Cortex of kidney (tissue), 1 donor: Measurements from ENCODE around the gene LASP1NB.

Experiments
- DNase-seq: peaks from one replicate; lab custom pipeline; 2025; lab: John Stamatoyannopoulos, UW

Gene LASP1NB

DNA sequence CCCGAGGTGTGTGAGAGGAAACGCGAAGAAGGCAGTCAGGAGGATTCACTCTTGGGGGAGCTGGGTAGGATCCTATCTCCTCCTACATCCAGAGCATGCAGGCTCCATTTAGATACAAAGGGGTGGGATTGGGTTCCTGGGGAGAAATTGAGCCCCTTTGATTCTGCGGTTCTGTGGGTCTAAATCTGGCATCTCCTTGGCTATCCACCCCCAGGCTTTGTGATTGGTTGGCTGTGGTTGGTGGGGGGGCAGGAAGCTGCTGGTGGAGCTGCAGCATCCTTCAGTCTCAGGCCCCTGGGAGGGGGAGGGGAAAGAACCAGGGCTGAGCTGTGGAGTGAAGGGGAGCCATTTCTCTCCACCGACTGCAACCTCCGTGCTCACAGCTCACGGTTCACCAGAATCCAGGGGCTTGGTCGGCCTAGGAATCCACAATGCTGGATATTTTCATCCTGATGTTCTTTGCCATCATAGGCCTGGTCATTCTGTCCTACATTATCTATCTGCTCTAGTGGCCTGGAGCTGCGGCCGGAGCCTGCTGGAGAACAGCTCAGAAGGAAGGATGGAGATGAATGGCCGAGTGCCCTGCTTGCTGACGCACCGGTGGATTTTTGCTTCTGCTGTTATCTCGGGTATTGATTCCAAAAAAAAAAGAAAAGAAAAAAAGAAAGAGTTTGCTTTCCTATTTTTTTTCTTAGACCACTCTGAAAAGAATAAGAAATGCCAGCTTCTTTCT is at the start of gene LASP1NB:
LASP1NB (plus strand) TSS at position 352 of the 733 bp plus-strand sequence.
- no peak for DNase-seq

DNA sequence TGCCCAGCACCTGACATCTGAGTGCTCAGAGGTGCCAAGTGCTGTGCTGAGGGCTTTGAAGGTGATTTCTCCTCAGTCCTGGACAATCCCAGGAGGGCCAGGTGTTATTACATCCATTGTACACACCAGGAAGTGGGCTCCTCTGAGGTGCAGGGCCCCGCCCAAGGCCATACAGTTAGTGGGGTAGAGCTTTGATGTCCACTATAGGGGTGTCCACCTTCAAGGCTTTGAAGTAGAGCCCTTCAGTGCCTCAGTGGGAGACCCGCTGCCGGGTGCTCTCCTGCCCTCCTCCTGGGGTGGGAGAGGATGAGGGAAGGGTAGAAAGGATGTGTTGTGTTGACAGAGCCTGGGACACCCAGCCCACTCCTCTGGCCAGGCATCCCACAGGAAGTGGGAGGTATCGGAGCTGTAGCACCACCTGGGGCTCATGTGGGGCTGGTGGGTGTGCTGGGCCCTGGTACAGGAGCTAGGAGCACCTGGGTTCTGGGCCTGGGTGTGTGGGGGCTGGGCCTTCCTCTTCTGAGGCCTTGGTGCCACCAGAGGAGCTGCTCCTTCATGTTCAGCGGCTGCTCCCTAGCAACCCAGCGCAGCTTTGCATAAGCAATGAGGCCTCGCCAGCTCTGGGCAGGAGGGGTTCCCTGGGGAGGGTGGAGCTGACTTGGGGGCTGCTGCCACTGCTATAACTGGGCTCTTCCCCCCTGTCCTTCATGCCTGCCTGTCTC is 48.1 kb upstream of the LASP1NB start:
- DNase-seq, result no peak

DNA sequence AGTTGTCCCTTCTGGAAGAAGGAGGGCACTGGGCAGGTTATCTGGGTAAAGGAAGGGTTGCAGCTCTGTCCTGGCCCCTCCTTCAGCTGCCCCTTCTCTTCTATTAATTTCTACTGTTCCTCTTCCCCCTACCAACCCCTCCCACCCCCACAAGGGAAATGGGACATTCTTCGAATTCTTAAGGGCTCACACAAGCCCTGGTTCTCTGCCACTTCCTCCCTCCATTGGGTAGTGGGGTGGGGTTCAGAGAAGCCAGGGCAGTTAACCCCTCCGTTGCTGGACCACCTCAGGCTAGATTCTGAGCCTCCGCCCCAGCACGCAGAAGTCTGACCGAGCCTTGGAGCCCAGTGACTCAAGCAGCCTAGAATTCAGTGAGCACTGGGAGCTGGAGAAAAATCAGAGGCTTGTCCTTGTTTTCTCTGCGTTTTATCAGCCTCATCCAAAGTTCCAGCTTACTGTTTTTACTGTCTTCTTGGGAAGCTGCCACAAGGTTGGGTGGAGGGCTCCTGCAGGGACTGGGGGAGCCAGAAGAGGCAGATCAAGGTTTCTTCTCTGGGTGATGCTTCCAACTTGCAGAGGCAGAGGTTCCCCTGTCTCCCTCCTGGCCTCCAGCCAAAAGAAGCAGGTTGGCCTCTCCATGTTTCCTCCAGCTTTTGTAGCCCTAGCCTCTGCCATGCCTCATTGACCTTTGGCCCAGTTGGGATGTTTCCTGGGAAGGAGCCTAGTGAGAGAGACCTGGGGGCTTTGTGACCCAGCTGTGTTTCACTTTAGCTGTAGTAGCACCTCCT is 45.3 kb upstream of the LASP1NB start:
- DNase-seq, result no peak

DNA sequence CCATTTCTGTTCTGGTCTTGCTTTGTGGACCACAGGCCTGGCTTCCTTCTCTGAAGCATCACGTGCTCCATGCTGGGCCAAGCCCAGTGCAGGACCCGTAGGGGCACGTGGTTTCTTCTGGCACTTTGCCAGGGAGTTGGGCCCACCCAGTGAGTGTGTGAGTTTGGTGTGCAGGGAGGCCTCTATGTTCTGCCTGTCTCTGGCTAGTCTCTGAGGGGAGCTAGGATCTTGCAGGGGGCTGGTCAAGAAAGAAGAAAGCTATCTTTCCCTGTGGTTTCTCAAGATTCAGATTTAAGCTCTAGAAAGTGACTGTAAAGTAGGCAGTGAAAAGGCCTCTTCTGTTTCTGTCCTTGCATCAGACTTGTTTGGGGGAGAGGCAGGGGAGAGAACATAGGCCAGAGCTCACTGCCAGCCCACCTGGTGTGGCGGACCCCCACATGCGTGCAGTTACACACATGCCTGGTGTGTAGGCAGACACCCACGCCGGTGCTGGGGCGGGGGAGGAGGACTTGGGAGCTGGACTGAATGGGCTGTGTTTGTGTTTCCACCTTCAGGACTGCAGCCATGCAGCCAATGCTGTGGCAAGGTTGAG is 43.7 kb upstream of the LASP1NB start:
- no peak for DNase-seq

DNA sequence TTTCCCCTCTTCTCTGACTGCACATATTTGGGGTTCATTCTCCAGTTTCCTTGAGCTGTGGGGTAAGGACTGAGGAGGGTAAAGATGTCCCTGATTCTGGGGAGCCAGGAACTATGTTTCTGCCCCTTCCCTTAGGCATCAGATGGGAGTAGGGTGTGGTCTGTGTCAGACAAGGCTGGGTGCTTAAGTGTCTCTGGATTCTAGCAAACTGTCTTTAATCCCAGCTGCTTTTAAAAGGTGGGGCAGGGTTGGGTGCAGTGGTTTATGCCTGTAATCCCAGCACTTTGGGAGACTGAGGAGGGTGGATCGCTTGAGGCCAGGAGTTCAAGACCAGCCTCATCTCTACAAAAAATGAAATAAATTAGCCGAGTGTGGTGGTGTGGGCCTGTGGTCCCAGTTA is 42.5 kb upstream of the LASP1NB start:
- no peak for DNase-seq

DNA sequence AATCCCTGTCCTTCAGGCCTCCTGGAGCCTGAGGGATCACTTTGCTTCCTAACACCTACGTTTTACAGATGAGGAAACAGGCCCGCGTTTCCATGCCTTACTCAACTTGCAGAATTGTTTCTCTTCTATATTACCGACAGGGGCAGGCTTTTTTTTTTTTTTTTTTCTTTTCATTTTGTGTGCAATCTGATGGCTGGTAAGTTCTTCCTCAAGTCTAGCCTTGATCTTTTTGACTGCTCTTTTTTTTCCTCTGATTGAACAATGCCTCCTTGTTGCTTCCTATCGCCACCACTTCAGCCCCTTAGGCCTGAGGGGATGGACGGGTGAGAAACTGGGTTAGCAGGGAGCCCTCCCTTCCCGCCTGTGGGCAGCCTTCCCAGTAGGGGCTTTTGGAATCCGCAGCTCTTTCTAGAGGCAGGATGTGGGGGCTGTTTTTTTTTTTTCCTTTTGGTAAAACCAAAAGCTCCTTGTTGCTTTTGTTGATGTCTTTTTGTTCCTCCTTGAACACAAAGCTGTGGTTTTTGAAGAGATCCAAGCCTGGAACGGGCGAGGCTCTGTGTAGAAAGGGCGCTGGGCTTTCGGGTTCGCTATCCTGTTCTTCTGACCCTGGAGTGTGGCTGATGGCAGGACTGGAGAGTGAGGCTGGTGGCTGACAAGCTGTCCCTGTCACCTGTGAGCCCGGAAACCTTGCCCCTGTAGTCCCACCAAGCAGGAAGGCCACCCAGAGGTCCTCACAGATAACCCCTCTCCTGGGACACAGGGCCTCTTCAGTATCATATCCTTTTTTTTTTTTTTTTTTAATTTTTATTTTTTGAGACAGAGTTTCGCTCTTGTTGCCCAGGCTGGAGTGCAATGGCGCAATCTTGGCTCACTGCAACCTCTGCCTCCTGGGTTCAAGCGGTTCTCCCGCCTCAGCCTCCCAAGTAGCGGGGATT is 41.6 kb upstream of the LASP1NB start:
- DNase-seq, result no peak

DNA sequence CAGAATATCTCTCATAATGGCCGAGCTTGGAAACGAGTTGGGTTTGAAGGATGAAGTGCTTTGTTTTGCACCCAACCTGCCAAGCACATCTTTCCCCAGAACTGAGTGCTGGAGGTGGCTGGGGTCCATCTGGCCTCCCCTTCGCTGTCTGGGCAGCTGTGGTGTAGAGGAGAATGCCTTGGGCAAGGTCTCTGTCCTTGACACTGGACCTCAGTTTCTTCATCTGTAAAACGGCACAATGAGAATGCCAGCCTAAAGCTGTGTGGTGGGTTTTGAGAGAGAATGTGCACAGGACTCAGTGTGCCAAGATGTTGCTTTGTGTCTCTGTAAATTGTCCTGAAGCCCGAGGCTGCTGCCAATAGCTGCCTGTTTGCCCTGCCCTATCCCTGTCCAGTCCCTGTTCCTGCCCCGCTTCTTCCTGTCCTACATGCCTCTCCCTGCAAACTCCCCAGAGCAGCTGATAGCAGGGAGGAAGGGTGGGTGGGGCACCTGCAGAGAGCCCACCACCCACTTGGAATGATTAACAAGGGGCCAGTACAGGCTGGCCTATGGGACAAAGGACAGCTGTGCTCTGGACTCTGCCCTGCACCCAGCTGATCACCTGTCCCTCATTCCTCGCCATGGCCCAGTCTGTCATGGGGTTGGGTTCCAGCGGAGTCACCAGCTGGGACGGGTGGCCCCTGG is 40.2 kb upstream of the LASP1NB start:
- no peak for DNase-seq

DNA sequence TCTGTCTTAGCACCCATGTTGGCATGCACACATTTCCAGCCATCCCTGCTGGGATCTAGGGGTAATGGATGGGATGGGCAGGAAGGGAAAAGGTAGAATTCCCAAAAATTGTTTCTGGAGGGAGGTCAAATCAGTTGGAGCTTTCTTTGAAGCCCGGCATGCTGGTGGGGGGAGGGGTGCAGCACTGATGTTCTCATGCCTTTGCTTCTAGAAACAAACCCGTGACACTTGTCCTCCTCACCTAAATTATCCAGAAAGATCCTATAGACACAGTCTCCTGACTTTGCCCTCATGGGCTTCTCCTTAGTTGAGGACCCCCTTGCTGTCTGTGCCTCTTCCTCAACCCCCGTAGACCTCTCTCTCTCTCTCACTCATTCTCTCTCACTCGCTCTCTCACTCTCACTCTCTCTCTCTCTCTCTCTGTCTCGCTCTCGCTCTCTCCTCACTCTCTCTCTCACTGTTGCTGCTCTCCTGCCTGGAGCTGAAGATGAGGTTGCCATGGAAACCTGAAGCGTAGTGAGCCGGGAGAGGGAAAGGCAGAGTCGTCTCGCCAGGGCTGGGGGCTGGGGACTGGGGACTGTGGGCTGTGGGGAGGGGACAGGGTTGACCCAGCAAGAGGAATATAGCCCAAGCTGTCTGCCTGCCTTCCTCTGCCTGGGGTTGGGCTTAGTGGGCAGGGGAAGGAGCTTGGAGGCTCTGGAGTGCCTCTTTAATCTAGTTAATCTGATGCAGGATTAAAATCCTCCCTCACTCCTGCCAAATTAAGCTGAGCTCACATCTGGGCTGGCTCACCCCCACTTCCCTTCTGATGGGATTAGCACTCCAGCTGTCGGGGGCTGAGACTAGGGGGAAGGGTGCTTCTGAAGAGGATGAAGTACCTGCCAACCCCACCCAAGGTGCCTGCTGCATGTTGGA is 39.4 kb upstream of the LASP1NB start:
- DNase-seq, result no peak

DNA sequence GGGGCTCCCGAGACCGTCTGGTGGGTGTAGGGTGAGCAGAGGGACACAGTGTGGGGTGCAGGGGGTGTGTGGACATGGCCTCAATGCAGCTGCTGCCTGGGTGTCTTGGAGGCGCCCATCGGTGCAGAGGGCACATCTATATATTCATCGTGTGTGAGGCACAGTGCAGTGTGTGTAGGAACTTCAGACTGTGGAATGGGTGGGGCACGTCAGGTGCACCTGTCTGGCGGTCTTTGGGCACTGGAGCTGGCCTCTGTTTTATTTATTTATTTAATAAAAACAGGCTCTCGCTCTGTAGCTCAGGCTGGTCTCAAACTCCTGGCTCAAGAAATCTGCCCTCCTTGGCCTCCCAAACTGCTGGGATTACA is 38.8 kb upstream of the LASP1NB start:
- no peak for DNase-seq

DNA sequence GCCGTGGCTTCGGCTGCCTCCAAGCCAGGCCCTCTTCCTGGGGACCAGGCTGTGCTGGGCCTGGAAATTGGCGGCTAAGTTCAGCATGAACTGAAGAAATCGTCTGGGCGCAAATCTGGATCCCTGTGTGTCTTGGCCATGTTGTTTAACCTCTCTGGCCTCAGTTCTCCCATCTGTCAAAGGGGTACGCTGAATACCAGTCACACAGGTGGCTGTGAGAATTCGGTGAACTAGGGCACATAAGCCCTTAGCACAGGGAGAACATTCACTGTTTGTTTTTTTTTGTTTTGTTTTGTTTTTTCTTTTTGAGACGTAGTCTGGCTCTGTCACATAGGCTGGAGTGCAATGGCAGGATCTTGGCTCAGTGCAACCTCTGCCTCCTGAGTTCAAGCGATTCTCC is 36.6 kb upstream of the LASP1NB start:
- no peak for DNase-seq

DNA sequence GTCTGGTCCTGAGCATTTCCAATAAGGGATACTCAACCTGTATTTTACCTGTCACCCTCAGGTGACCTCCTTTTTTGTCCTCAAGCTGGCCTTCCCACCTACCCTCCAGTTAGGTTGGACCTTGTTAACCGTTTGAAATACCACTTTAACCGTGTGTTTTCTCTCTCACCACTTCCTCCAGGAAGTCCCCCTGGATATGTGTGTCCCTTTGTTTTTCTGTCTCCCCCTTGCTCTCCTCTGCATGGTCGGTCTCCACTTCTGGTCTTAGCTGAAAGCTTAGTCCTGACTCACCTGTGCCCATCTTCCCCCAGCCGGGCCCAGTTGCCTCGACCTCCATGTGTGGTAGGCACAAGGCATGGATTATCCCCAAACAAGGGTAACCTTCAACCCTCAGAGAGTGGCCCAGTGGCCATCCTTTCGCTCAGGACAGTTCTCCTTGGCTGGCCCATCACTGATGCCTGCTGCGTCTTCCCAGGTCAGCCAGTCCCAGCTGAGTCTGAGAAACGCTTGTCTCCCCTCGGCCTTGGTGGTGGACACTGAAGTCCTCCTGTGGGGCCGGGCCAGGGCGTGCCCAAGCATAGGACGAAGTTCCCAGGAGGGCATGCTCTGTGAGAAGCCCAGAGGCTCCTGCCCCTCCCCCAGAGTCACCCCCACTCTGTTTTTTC is 35.5 kb upstream of the LASP1NB start:
- DNase-seq, result no peak

DNA sequence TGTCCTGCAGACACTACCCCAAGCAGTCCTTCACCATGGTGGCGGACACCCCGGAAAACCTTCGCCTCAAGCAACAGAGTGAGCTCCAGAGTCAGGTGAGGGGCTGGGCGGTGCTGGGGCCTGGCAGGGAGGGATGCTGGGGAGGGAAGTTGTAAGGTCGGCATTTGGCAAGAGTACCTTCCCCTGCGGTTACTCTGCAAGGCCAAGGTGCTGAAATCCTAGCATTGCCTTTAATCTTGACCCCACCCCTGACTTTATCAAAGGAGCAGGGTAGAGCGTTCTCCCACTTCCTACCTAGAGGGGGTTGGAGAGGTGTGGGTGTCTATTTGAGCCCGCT is 35.0 kb upstream of the LASP1NB start:
- no peak for DNase-seq

DNA sequence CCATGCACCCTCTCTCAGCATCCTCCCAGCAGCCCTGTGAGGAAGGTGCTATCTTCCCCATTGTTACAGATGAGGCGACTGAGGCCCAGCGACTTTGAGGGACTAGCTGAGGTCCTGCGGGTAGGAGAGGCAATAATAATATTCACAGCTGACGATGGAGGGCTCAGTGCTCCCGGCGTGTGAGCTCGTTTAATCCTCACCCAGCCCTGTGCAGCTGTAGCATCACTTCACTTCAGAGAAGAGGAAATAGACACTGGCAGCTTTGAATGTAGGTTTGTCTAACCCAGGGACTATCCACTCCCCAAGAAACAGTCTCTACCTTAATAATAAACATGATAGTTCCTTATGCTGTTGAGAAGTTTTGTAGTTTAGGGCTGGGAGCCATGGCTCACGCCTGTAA is 34.0 kb upstream of the LASP1NB start:
- DNase-seq, result no peak

DNA sequence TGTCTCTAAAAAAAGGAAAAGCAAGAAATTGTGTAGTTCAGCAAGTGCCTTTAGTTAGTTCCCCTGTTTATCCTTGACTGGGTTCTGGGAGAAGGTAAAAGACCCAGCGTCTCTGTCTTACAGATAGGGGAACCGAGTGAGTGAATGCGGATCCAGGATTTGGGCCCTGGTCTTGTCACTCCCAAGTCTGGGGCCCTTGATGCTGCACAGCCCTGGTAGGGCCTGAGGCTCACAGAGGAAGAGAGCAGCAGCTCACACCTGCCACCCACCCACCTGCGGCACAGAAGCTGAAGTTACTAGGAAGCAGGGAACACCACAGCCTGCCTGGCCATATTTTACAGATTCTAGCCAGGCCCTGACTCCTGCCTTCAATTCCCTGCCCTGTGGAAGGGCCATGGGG is 33.3 kb upstream of the LASP1NB start:
- DNase-seq, result no peak

DNA sequence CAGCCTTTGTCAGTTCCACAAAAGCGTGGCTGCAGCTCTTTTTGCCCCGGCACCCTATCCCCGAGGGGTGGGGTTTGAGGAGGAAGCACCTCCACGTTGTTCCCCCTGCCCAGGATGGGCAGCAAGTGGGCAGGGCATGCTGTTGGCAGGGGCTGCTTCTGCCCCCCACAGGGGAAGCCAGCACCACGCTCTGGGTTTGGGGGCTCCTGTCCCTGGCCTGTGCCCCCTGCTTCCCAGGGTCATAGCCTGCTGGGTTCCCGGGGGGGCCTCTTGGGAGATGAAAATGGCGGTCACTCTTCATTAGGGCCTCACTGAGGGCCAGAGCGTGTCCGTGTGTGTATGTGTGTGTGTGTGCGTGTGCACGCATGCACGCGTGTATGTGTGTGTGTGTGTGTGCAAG is 32.8 kb upstream of the LASP1NB start:
- no peak for DNase-seq

DNA sequence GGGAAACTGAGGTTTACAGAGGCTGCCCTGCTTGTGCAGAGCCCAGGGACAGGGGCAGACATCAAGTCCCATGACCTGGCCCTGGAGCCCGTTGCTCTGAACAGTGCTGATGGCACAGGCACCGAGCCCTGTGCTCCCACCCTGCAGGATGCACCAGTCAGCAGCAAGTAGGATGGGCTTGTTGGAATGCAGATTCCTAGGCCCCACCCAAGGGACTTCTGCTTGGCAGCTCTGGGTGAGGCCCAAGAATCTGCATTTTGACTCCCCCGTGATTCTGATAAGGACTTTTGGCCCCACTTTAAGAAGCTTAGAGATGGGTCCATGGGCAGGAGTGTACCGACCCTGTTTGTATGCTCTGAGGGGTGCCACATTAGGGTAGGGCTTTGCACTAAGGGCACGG is 32.3 kb upstream of the LASP1NB start:
- no peak for DNase-seq

DNA sequence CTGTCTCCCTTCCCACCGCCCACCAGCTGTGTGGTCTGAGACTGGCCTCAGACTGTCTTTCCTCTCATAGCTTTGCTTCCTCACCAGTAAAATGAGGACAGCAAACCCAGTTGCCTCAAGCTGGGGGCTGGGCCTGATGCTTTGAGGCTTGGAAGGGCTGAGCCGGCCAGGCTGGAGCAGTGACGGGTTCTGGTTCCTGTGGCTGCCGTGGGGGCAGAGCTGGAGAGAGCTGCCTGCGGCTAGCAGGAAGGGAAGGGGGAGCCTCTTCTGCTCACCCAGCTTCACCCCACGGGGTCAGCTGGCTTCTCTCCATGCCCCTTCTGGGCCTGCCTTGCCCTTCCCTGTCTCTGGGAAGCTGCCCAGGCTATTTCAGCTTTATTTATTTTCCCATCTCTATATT is 31.8 kb upstream of the LASP1NB start:
- no peak for DNase-seq

DNA sequence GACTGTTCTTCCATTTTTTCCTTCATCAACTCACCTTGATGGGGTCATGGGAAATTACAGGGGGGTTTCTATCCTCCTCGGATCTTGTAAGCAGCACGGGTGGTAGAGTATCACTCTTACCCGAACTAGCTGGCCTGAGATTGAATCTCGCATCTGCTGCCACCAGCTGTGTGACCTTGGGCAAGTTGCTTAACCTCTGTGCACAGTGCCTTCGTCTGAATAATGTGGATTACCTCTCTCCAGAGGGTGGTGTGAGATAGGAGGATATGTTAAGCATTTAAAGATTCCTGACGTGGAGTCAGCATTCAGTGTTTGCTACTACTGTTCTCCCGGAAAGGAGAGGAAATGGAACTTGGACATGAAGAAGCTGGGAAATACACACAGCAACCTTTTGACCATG is 31.1 kb upstream of the LASP1NB start:
- DNase-seq, result no peak

DNA sequence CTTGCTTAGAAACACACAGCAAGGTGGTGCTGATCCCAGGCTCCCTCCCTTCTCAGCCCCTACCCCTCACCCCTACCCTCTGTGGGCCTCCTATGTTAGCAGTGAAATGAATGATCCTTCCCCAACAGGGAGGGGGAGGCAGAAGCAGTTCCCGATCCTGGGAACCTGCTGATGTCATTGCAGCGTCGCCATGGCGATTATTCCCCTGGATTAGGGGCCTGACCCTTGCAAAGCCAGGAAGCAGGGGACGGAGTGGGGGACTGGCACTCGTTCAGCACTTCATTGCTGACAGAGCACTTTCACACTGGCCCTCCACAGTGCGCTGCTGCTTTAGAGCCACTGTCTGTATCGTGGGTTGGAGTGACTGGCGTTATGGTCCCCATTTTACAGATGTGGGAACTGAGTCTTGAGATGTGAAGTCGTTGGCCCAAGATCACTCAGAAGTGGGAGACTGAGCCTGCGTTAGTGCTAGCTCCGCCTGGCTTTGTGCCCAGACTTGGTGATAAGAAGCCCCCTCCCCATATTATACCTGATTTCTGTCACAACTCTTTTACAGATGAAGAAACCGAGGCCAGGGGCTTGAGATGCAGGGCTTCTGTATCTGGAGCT is 29.0 kb upstream of the LASP1NB start:
- no peak for DNase-seq
